CD4-positive, alpha-beta T cell treated with Interleukin-12 subunit alpha and Interleukin-12 subunit beta, for 1 hour (primary cell): Measurements from ENCODE around the gene CSNK1A1.
A peak's percentile ranks its signal among the peaks of the same experiment; 100 is the strongest.
"Not testable (repeated sequence)": the region's sequence is repeated elsewhere in the genome, so short reads cannot be mapped to it uniquely, and the experiment has no call there.

Source experiments
- DNase-seq: peaks from one replicate; pipeline ENCODE4 v3.0.0-alpha.2; 2020

Gene CSNK1A1

DNA sequence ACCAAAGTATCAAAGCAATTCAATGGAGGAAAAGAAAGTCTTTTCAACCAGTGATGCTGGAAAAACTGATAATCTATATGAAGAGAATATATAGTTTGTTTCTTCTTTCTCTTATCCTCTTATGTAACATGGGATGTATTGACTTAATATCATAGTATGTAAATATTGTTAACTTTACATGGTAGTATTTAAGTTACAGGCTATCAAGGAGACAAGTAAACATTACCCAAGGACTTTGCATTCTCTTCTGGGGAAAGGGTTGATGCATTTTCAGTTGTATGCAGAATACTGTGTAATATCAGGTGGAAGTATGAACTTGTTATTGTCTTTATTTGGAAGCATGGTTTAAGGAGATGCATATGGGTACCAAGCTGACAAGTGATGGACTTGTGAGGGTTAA is 20.9 kb upstream of the CSNK1A1 start:
- no peak for DNase-seq

- no peak for DNase-seq
Measured at GRCh38 chr5:149567226-149567625, 16.0 kb upstream of the CSNK1A1 start.

- DNase-seq, result peak; percentile 72
Measured at GRCh38 chr5:149564542-149565140, 13.4 kb upstream of the CSNK1A1 start.

DNA sequence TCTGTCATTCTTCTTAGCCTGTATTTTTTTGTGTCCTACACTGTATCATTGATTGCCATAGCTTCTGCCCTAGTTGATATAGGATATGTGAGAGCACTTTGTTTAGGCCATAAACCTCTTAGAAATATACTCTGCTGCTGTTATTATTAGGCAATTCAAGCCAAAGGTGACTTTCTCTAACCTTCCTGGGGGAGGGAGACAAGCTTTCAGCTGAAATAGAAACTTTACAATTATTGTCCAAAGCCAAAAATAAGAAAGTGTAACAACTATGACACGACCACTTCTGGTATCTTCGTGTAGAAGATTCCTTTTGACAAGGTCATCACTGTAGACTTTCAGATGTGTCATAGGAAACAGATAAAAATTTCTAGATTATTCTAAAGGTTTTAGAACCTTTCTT is 12.2 kb upstream of the CSNK1A1 start:
- no peak for DNase-seq

DNA sequence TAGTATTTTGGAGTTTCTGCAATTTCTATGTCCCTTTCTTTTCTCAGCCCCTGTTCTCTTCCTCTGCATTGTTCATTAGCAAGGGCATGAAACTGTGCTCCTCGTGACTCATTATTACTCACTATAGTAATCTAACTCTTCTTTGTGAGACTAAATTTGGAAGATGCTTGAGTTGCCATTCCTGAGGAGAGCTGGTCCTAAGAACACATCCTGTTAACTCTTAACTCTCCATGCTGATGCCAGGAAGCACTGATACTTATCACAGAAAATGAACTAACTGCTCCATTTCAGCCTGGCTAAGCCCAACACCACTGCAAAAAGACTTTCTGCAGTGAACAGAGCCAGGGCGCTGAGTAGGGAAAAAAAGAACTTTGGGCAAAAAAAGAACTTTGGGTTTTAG is 10.6 kb upstream of the CSNK1A1 start:
- DNase-seq, result no peak

DNA sequence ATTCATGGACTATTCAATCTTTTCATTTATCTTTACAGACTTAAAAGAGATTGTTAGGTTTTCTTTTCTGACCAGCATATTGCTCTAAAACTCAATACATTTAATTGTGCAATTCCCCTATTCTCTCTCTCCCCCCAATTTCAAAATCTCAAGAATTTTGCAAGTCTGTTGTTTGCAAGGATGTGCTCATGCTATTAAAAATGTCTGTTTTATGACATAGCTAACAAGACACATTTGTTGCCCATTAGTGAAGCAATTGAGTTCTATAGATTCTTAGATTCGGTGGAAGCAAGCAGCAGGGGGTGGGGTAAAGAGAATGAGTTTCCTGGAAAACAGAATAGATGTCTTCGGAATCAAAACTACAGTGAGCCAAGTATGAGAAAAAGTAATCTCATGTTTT is 8.5 kb upstream of the CSNK1A1 start:
- DNase-seq, result no peak

GRCh38 chr5:149552553-149553160 is 1.4 kb upstream of the CSNK1A1 start:
- DNase-seq, result no peak

GRCh38 chr5:149552038-149552494 is 827 bp upstream of the CSNK1A1 start:
- DNase-seq, result no peak

- no peak for DNase-seq
Measured at GRCh38 chr5:149550594-149551226, 529 bp downstream of the CSNK1A1 start.

- peak; percentile 27 for DNase-seq
Measured at GRCh38 chr5:149550268-149550583, 1.0 kb downstream of the CSNK1A1 start.

DNA sequence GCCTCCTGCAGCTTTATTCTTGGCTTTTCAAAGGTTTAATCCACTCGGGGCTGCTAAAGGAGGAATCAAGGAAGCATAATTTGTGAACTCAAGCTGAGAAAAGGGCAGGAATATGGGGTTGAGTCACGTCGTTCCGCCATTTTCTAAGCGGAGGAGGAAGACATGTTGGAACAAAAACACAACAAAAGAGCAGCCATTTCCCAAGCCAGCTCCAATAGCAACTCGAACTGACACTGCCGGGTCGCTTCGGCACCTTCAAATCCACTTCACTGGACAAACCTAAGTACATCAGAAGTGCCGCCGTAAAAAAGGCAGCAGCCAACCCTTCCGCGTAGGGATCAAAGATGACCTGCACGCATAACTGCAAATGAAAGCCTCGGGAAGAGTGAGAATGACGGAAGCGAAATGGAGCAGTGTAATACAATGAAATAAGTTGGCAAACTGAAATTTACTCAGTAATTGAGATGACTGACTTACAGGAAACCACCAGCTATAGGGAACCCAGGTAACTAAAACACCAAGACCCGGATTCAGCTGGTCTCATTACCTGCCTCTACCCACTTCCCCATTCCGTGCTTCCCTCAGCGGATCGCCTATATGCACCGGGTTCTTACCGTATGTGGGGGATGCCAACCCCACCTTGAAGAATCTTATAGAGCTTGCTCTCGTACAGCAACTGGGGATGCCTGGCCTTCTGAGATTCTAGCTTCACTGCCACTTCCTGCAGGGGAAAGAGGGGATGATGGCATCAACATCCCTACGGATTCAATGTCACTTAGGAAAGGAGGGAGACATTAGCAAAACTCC is 1.6 kb downstream of the CSNK1A1 start:
- peak; percentile 52 for DNase-seq

- DNase-seq, result no peak
Measured at GRCh38 chr5:149546974-149547373, 4.3 kb downstream of the CSNK1A1 start.

GRCh38 chr5:149545327-149545726 is 5.9 kb downstream of the CSNK1A1 start:
- no peak for DNase-seq

- no peak for DNase-seq
Measured at GRCh38 chr5:149544028-149544420, 7.2 kb downstream of the CSNK1A1 start.

DNA sequence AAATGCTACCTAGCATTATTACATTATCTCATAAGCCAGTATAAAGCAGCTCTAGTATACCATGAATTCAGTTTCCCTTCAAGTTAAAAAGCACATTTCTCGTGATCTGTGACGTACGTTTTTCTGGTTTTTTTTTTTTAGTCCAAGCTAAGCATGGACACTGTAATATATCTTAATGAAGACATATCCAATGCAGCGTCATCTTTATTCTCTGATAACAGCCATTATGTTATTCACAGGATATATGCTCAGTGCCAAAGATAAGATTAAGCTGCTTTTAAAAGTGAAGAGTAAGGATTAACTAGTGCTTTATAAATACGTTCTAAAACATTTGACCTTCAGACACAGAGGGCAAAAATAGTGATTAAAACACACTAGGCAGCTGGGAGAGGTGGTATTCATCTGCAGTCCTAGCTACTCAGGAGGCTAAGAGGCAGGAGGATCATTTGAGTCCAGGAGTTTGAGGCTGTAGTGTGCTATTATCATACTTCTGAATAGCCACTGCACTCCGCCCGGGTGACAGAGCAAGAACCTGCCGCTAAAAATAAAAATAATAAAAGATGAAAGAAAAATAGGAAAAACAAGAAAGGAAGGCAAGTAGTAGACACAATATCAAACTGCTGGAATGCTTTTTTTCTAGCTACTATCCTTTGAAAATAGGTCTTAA is 7.7 kb downstream of the CSNK1A1 start:
- DNase-seq, result no peak

DNA sequence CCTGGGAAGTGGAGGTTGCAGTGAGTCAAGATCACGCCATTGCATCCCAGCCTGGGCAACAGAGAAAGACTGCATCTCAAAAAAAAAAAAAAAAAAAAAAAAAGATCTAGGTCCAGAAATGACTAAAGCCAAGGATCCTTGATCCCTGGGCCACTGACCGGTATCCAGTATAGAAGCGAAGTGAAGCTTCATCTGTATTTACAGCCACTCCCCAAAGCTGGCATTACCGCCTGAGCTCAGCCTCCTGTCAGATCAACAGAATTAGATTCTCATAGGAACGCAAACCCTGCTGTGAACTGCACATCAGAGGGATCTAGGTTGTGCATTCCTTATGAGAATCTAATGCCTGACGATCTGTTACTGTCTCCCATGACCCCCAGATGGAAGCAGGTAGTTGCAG is 9.3 kb downstream of the CSNK1A1 start:
- no peak for DNase-seq

DNA sequence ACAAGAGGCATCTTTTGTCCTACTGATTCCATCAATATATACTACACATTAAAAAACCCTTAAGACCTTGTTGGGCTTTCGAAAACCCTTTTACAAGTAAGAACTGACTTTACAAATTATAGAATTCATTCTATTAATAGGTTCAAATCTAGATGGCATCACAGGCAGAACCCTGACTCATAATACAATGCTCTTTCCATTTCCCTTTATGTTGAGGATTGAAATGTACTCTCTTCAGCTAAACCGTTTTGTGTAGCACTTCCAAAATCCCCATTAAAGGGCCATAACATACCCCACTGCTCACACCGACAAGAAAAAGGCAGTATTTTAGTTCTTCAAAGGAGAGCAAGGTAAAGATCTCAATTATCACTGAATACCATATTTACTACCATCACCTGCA is 11.2 kb downstream of the CSNK1A1 start:
- DNase-seq, result no peak

- no peak for DNase-seq
Measured at GRCh38 chr5:149537374-149537975, 13.8 kb downstream of the CSNK1A1 start.

- DNase-seq, result not testable (repeated sequence)
Measured at GRCh38 chr5:149535787-149536186, 15.5 kb downstream of the CSNK1A1 start.

DNA sequence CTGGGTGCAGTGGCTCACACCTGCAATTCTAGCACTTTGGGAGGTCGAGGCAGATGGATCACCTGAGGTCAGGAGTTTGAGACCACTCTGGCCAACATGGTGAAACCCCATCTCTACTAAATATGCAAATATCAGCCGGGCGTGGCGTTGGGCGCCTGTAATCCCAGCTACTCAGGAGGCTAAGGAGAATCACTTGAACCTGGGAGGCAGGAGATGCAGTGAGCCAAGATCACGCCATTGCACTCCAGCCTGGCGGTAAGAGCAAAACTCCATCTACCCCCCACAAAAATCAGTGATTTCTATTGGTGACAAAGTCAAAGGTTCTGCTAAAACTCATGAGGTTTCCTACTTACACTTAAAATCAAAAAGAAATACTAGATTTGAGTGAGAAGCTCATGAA is 18.8 kb downstream of the CSNK1A1 start:
- no peak for DNase-seq

GRCh38 chr5:149529463-149529862 is 21.8 kb downstream of the CSNK1A1 start:
- no peak for DNase-seq

- DNase-seq, result no peak
Measured at GRCh38 chr5:149528281-149529060, 22.8 kb downstream of the CSNK1A1 start.
